ENCODE measurements around the gene TOX3.

Gene TOX3

GRCh38 chr16:52446080-52446479 is 100.9 kb downstream of the TOX3 start:
- DNase-seq: no peak

- no peak for DNase-seq
Measured at GRCh38 chr16:52441886-52442285, 105.1 kb downstream of the TOX3 start.

- DNase-seq: no peak
Measured at GRCh38 chr16:52440248-52440647, 106.7 kb downstream of the TOX3 start.

DNA sequence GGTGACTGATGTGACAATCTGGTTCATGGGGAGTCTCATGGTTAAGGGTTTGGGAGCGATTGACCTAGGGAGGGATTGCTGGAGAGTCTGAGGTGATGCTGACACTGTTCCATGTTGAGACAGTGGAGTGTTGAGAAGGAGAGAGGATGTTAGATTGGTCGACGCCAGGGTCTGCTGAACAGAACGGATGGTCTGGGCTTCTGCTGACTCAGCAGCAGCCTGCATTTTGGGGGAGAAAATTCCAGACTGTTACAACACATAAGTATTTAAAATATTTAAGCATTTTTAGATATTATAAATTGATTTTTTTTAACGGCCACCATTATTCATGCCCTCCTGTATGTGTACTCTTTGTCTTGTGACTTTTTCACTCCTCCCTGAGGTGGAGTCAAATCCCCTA is 107.2 kb downstream of the TOX3 start:
- no peak for DNase-seq

GRCh38 chr16:52439171-52439701 is 107.7 kb downstream of the TOX3 start:
- DNase-seq: no peak

GRCh38 chr16:52437277-52437670 is 109.7 kb downstream of the TOX3 start:
- no peak for DNase-seq

DNA sequence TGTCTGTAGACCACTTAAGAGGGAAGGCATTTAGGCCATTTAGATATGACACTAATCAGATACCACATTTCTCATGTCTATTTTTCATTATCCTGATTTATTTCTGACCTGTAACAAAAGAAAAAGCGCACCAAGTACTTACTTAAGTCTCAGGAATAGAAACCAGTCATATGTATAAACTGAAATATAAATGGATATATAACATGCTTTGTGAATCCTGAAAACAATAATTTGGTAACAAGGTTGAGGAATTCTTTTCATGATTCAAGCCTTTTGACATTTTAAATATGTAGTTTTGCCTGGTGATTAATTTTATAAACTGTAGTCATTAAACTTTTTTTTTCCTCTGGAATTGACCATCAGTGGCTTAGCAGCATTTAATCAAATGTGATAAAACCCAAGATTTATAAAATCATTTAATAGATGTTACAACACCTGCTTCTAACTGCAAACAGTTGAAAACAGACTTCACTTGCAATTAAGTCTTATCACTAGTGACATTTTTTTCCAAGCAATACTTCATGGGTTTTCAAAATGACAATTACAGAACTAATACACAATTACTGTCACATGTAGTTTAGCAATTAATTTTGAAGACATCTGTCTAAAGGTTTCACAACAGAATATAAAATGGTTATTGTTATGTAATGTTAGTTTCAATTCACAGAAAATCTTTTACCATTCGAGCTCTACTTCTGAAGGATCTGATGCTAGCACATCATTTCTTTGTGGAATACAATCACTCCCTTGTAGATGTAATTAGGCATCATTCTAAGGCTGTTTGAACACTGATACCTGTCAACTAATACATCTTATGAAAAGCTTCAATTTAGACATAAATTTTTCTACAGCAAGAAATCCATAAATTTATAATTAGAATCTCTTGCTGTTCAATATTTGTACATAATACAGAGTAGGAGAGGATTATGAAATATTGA is 110.3 kb downstream of the TOX3 start:
- no peak for DNase-seq

DNA sequence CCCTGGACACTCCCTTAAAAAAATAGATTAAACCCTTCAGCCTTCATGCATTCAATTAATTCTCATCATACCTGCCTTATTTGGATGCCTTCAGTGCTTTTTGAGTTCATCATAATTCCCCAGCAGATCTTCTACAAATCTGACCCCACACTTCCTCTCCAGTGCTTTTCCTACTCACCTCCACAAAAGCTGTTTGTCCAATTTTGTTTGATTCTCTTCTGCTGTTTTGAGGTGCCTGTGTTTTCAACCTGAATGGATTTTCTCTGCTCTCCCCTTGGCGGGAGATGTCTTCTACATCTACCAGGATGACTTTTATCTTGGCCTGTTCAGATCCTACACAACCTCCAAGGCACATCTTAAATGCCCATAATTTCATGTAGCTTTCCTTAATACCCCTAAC is 112.7 kb downstream of the TOX3 start:
- DNase-seq: no peak

- DNase-seq: no peak
Measured at GRCh38 chr16:52433643-52434042, 113.3 kb downstream of the TOX3 start.

- no peak for DNase-seq
Measured at GRCh38 chr16:52424591-52424990, 122.4 kb downstream of the TOX3 start.

DNA sequence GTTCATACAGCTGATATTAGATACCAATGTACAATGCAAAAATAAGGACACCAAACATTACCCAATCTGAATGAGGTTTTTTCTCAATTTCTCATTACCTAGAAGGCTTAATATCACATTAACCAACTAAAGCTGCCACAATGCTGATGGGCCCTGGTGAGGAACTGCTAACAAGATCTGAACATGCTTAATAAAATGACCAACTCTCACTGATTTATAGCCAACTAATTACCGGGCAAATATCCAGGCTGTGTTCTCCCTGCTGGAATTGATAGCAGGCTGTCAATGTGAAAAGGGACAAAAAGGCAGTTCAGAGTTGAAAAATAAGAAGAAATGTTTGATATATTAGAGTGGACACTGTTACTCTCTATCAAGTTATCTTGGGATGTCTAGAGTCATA is 124.6 kb downstream of the TOX3 start:
- no peak for DNase-seq

DNA sequence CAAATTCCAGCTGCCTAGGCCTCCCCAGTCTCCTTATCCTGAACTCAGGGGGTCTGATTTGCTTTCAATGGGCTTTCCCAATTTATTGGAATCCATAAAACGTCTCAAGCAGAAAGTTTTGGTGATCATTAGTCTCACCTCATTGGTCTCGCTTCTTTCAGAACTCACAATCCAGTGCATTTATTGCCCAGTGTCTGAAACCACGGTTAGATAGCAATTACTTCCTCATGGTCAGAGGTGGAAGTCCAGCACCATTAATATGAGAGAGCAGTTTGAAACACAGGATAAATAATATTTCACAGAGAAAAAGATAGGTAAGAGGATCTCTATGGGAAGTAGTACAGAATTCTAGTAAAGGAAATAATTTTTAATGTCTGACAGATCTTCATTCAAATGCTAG is 128.7 kb downstream of the TOX3 start:
- DNase-seq: no peak

DNA sequence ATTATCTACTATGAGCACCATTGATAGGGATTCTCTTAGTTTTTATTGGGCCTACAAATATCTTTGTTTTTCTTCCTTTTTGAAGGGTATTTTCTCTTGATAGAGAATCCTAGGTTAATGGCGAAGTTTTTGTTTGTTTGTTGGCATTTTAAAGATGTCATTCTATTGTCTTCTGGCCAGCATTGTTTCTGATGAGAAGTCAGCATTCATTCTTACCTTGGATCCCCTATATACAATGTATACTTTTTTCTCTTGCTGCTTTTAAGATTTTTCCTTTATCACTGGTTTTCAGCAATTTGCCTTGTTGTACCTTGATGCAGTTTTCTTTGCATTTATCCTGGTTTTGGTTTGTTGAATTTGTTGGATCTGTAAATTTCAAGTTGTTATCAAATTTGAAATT is 130.1 kb downstream of the TOX3 start:
- DNase-seq: no peak

GRCh38 chr16:52411011-52411410 is 135.9 kb downstream of the TOX3 start:
- no peak for DNase-seq

DNA sequence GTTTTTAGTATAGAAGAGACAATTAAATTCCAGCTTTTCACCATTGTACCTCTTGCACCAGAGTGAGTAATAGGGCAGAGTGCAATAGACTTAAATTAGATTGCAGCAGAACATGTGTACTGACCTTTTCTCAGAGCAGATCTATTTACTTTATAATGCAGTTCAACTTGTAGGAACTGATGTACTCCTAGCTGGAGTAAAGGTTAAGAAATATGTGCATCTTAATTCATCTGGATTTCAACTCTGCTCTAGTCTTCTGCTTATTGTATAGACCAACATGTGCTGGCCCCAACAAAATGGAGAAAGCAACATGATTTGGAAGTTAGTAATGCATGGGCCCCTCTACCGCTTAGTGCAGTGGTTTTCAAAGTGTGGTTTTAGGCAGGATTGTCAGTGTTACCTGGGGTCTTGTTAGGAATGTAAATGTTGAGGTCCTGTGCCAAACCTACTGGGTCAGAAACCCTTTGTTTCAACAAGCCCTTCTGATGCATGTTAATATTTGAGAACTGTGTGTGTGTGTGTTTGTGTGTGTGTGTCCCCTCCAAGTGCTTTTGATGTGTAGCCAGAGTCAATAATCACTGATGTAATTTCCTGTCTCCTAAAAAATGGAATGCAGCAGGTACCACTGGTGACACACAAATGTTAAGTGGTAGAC is 138.6 kb downstream of the TOX3 start:
- DNase-seq: no peak

GRCh38 chr16:52407778-52408177 is 139.2 kb downstream of the TOX3 start:
- DNase-seq: no peak

DNA sequence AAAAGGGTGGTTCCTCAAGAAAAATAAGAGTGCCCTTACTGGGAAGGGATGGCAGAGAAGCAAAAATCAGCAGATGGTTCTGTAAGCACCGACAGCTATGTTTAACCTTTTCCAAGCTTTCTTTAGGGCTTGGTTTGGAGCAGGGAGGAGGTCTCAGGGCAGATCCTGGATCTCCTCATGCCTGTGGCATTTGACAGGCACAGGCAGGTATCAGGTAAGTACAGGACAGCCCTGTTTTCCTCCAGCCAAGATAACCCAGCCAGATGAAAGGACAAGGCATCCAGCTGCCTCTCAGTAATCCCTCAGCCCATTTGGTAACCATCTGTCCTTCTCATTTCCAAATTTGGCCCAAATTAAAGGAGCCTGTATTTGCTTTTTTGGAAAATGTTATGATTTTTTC is 141.5 kb downstream of the TOX3 start:
- DNase-seq: no peak

- no peak for DNase-seq
Measured at GRCh38 chr16:52404546-52404945, 142.4 kb downstream of the TOX3 start.

GRCh38 chr16:52399116-52399515 is 147.8 kb downstream of the TOX3 start:
- no peak for DNase-seq

- no peak for DNase-seq
Measured at GRCh38 chr16:52398491-52398960, 148.4 kb downstream of the TOX3 start.

DNA sequence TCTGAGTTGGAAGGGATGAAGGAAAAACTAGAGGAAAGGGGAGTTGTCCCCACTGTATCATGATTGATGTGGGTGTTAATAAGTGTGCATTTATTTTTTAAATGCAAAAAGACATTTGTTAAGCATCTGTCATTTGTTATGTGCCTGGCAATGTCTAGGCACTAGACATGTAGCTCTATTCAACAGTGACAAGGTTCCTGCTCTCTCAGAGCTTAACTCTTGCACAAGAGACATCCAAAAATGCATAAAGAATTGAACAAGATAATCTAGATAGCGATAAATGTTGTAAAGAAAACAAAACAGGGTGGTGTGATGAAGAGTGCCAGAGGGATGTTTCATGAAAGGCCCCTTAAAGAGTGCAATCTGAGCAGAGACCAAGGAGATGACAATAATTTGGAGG is 148.9 kb downstream of the TOX3 start:
- no peak for DNase-seq

DNA sequence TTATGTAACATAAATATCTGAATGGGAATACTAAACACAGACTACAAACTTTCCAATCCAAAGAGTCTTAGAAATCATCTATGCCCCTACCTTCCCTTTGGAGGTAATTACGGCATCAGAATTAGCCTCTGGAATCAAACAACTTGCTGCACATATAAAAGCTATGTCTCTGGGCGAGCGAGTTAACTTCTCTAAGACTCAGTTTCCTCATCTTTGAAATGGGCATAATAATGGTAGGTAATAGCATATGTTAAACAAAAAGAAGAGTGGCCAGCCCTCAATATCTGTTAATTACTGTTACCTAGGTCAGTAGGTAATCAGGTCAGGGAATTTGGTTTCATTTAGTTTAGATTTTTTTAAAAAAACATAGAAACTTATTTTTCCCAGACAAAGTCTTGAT is 153.5 kb downstream of the TOX3 start:
- DNase-seq: no peak

DNA sequence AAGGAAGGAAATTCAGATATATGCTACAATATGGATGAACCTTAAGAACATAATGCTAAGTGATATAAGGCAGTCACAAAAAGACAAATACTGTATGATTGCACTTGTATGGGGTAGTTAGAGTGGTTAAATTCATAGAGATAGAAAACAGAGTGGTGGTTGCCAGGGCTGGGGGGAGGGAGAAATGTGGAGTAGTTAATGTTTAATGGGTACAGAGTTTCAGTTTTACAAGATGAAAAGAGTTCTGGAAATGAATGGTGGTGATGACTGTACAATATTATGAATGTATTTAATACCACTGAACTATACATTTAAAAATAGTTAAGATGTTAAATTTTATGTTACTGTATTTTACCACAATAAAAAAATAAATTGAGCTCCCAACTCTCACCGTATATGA is 157.9 kb downstream of the TOX3 start:
- DNase-seq: no peak
